ENCODE results near the gene TMEM31. TPM values are rescaled to one million over a fixed set of nuclear protein-coding genes. Genes with fewer than 3 reads are reported as not detected.
"Not testable (repeated sequence)": the region's sequence is repeated elsewhere in the genome, so short reads cannot be mapped to it uniquely, and the experiment has no call there.

The TMEM31 gene
- total and polyA plus RNA-seq, 2 of the 4 experiments (the other 2 are of a cell fraction), result 0.17 TPM; not detected in 1

DNA sequence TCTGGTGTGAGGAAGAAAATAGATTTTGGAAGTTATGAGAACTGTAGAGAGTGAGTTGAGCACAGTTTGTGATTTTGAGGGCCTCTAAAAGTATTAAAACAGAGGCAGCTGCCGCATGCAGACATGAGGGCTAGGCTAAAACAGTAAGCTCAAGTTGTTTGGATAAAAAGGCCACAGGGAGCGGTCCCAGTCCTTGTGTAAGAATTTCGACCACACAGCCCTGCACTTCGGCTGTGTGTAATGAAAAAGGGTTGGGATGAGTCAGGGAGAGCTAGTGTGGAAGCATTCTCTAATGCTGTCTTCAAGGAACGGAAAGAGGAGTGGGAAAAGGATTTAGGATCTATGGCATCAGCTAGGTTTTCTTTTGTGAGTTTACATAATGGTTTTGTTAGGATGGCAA is 52.8 kb downstream of the TMEM31 start:
- H3K27ac ChIP-seq (ENCODE audit: insufficient read depth, low read length); H2BK20ac ChIP-seq (ENCODE audit: low read depth, low read length); H3K23ac ChIP-seq (ENCODE audit: low read depth, low read length); H3K4me3 ChIP-seq (ENCODE audit: insufficient read depth, low read depth, low read length); H4K91ac ChIP-seq (ENCODE audit: insufficient read depth, low read depth, low read length); H2BK5ac ChIP-seq (ENCODE audit: low read depth, low read length, poor library complexity, severe bottlenecking); H3K9me3 ChIP-seq (ENCODE audit: control insufficient read depth, insufficient read depth, low read length); H3K27me3 ChIP-seq (ENCODE audit: control insufficient read depth, insufficient read depth, low read length); H2AK9ac ChIP-seq (replicated peaks; ENCODE audit: low read depth, low read length, poor library complexity); intact Hi-C loops (cut with micrococcal nuclease); H3K14ac ChIP-seq (replicated peaks; ENCODE audit: low read depth, low read length); dilution Hi-C loops (cut with HindIII; ENCODE audit: low sequenced_read_pairs, unreplicated experiment); H3K9ac ChIP-seq (ENCODE audit: low read depth, low read length); H3K18ac ChIP-seq (ENCODE audit: low read depth, low read length); H2BK120ac ChIP-seq (ENCODE audit: low read depth, low read length); H2BK15ac ChIP-seq (ENCODE audit: low read depth, low read length); H4K5ac ChIP-seq (ENCODE audit: low read depth, low read length); POLR2A ChIA-PET (ENCODE audit: unreplicated experiment); H3K36me3 ChIP-seq (ENCODE audit: control insufficient read depth, insufficient read depth, low read length); in situ Hi-C loops (cut with MboI; ENCODE audit: low sequenced_read_pairs); H3K4me2 ChIP-seq (ENCODE audit: low read depth, low read length); BruUV-seq (replicated peaks); H3K4ac ChIP-seq (ENCODE audit: low read depth, low read length); H2AFZ ChIP-seq (replicated peaks; ENCODE audit: low read length, poor library complexity); H4K8ac ChIP-seq (ENCODE audit: low read depth in 2 of 2, low read length in 2 of 2); H3K4me1 ChIP-seq (ENCODE audit: control insufficient read depth, insufficient read depth, low read length); H3K9me1 ChIP-seq (ENCODE audit: insufficient read depth, low read length); H3K56ac ChIP-seq (ENCODE audit: extremely low read depth, insufficient read depth, low read length); H3K79me1 ChIP-seq (ENCODE audit: low read depth in 1 of 2, low read length in 2 of 2); H4K20me1 ChIP-seq (ENCODE audit: insufficient read depth, low read length); H2AK5ac ChIP-seq (ENCODE audit: low read depth, low read length): not testable (repeated sequence)
- ATAC-seq (ENCODE audit: low read depth), result peak; percentile 35; the same call in 1 of the 2 replicates
- CTCF ChIA-PET, result interaction anchor here (0.6 kb wide), 1 partner anchor 47 kb away, joined by 3 read pairs; no protein-coding TSS in a partner anchor
- DNase-seq, result peak; percentile 67
- WGBS, 2 experiments (ENCODE audit: extremely low coverage in 2 of 2, insufficient read length in 1 of 2), result 38% methylated on average over 4 of the region's 5 CpGs; no CpG with 5 or more reads in 1 of the 2 experiments

Other genes with a start within 250 kb of the TMEM31 start
- gene RAB40A, start 191.4 kb upstream of the TMEM31 start, total RNA-seq (2012; rRNA removed), result under 0.01 TPM in 2 replicates
- gene RAB40A, start 191.4 kb upstream of the TMEM31 start, polyA plus RNA-seq (2012; rRNA removed), result 0.16 and 0.26 TPM in 2 replicates
- 11.1 and 16.7 TPM in 2 replicates for gene TCEAL4, start 125.4 kb upstream of the TMEM31 start, total RNA-seq (2012; rRNA removed)
- gene TCEAL4, start 125.4 kb upstream of the TMEM31 start, polyA plus RNA-seq (2012; rRNA removed), result 27.3 and 31.9 TPM in 2 replicates
- 3.2 and 13.1 TPM in 2 replicates for gene TCEAL3, start 102.9 kb upstream of the TMEM31 start, total RNA-seq (2012; rRNA removed)
- 21.9 and 24.2 TPM in 2 replicates for gene TCEAL3, start 102.9 kb upstream of the TMEM31 start, polyA plus RNA-seq (2012; rRNA removed)
- gene TCEAL1, start 81.9 kb upstream of the TMEM31 start, total RNA-seq (2012; rRNA removed), result 9.1 and 15.0 TPM in 2 replicates
- 18.8 and 21.8 TPM in 2 replicates for gene TCEAL1, start 81.9 kb upstream of the TMEM31 start, polyA plus RNA-seq (2012; rRNA removed)
- gene MORF4L2, start 24.2 kb upstream of the TMEM31 start, total RNA-seq (2012; rRNA removed), result 1,218 and 1,398 TPM in 2 replicates
- 501 and 795 TPM in 2 replicates for gene MORF4L2, start 24.2 kb upstream of the TMEM31 start, polyA plus RNA-seq (2012; rRNA removed)
- gene PLP1, start 65.9 kb downstream of the TMEM31 start, total RNA-seq (2012; rRNA removed), result 0.18 and 0.28 TPM in 2 replicates
- gene PLP1, start 65.9 kb downstream of the TMEM31 start, polyA plus RNA-seq (2012; rRNA removed), result 0.60 and 0.62 TPM in 2 replicates
- 0.90 and 1.1 TPM in 2 replicates for gene RAB9B, start 121.3 kb downstream of the TMEM31 start, total RNA-seq (2012; rRNA removed)
- 0.34 and 0.58 TPM in 2 replicates for gene RAB9B, start 121.3 kb downstream of the TMEM31 start, polyA plus RNA-seq (2012; rRNA removed)

Data from IMR-90 (cell line).